Common myeloid progenitor, CD34-positive (primary cell): ENCODE data around the gene TNRC6A. TPM values are rescaled to one million over a fixed set of nuclear protein-coding genes. Genes with fewer than 3 reads are reported as not detected.

Experiments
- CTCF ChIA-PET: fragments of 350-600 bp; sonication (Branson Sonifier 250); formaldehyde crosslinking; loops from one replicate; lab custom pipeline; 2021; ENCODE audit warnings: antibody characterized with exemption; lab: Charles Lee
- POLR2A ChIA-PET: fragments of 350-600 bp; sonication (Branson Sonifier 250); formaldehyde crosslinking; loops from one replicate; lab custom pipeline; 2021; ENCODE audit warnings: antibody characterized with exemption; lab: Charles Lee
- DNase-seq, 3 donors: peaks; one replicate each; pipeline versions ENCODE4 v3.0.0 to v3.0.0-alpha.2; 2013
- H3K27ac ChIP-seq, 2 experiments: 1 replicate in 1 of 2; 2 replicates in 1 of 2; pipeline ENCODE4 v1.7.0; 2013; ENCODE audit warnings: inconsistent platforms in 2 of 2, low read length in 2 of 2, mild to moderate bottlenecking in 2 of 2, low read depth in 1 of 2, moderate library complexity in 1 of 2; ENCODE audit not compliant: severe bottlenecking in 2 of 2, insufficient read depth in 1 of 2, poor library complexity in 1 of 2
- H3K27me3 ChIP-seq, 5 experiments: replicated peaks in 2 of 5; 1 replicate in 3 of 5; 2 replicates in 2 of 5; pipeline versions ENCODE4 v1.6.1 to v1.7.0; 2013; ENCODE audit warnings: low read length in 4 of 5, mild to moderate bottlenecking in 2 of 5, moderate library complexity in 2 of 5, inconsistent platforms in 1 of 5; ENCODE audit not compliant: insufficient read depth in 5 of 5, control insufficient read depth in 4 of 5
- H3K36me3 ChIP-seq, 4 experiments: 1 replicate in 2 of 4; 2 replicates in 2 of 4; pipeline versions ENCODE4 v1.6.1 to v1.7.0; 2013; ENCODE audit warnings: low read length in 3 of 4, control low read depth in 1 of 4, mild to moderate bottlenecking in 1 of 4; ENCODE audit not compliant: control insufficient read depth in 4 of 4, insufficient read depth in 4 of 4
- H3K4me1 ChIP-seq, 4 experiments: 1 replicate in 3 of 4; 2 replicates in 1 of 4; pipeline versions ENCODE4 v1.6.1 to v1.7.1; 2013; ENCODE audit warnings: low read length in 3 of 4, mild to moderate bottlenecking in 3 of 4, control low read depth in 1 of 4, inconsistent platforms in 1 of 4, moderate library complexity in 1 of 4; ENCODE audit not compliant: control insufficient read depth in 4 of 4, insufficient read depth in 4 of 4; ENCODE audit errors: control extremely low read depth in 1 of 4
- H3K4me3 ChIP-seq, 7 experiments: 1 replicate in 4 of 7; 2 replicates in 3 of 7; pipeline versions ENCODE4 v1.5.1 to v1.7.0; 2013; ENCODE audit warnings: mild to moderate bottlenecking in 7 of 7, low read length in 6 of 7, moderate library complexity in 6 of 7, inconsistent platforms in 2 of 7, low read depth in 2 of 7, control low read depth in 1 of 7; ENCODE audit not compliant: insufficient read depth in 4 of 7, control insufficient read depth in 1 of 7; ENCODE audit errors: extremely low read depth in 1 of 7
- H3K9me3 ChIP-seq, 5 experiments: 1 replicate in 4 of 5; 2 replicates in 1 of 5; pipeline versions ENCODE4 v1.6.1 to v1.7.1; 2013; ENCODE audit warnings: low read length in 4 of 5, mild to moderate bottlenecking in 2 of 5, inconsistent platforms in 1 of 5, low read depth in 1 of 5, moderate library complexity in 1 of 5; ENCODE audit not compliant: control insufficient read depth in 4 of 5, insufficient read depth in 2 of 5; ENCODE audit errors: control extremely low read depth in 1 of 5
- WGBS: methylation state at CpG from one replicate; pipeline ENCODE4 v1.1.5; 2013; ENCODE audit not compliant: insufficient coverage; 5-methylcytosine and 5-hydroxymethylcytosine counted together
- polyA plus RNA-seq: library from polyadenylated mRNA; unstranded; fragments of 120-200 nt; gene quantifications from one replicate; pipeline ENCODE4 v1.2.1, GENCODE V29; 2013

TNRC6A gene
- polyA plus RNA-seq = 24.3 TPM

- Histone ChIP-seq H3K27me3 (no peaks in the 10 kb centered on the region), H3K4me1 (peaks cover 6 to 19% (median 11%) of the 10 kb centered on the region in 4 experiments), H3K4me3 (peak within 1 kb of the TSS; percentile 84 to 95 (median 90)), H3K27ac (peak within 1 kb of the TSS; percentile 68 to 87), H3K9me3 (no peaks in the 10 kb centered on the region), H3K36me3 (peaks cover 0 to 19% (median 8%) of the 10 kb centered on the region in 4 experiments)
- CTCF ChIA-PET = interaction anchor here (1.2 to 1.9 kb wide), 2 partner anchors 11 to 14 kb away, joined by 3 to 6 read pairs; no protein-coding TSS in a partner anchor
- POLR2A ChIA-PET = interaction anchor here (0.7 kb wide), 1 partner anchor 17 kb away, joined by 4 read pairs; no protein-coding TSS in a partner anchor
- WGBS = under 1% methylated on average over 38 of the region's 78 CpGs
- DNase-seq = peak; percentile 81 to 91 (median 83)
These were observed at the start of gene TNRC6A for GRCh38 chr16:24729243-24729950. TNRC6A (plus strand) TSS chr16:24729651; CDS start chr16:24729842, 191 bp downstream.

- WGBS = 74% methylated on average over 4 of the region's 6 CpGs
These were observed 47.7 kb upstream of the TNRC6A start for GRCh38 chr16:24681793-24682192.

GRCh38 chr16:24683250-24683649, 46.2 kb upstream of the TNRC6A start:
- no peaks in the 10 kb centered on the region for H3K9me3 ChIP-seq
- POLR2A ChIA-PET = no interaction called here
- no peak overlapping the region for H3K27ac ChIP-seq
- peaks cover 0 to 6% (median 2%) of the 10 kb centered on the region in 4 experiments for H3K4me1 ChIP-seq
- whole genome bisulfite sequencing = 100% methylated on average over 2 of the region's 4 CpGs
- H3K27me3 ChIP-seq = peaks cover 0 to 3% (median 0%) of the 10 kb centered on the region in 5 experiments
- H3K4me3 ChIP-seq = no peak overlapping the region
- no peaks in the 10 kb centered on the region for H3K36me3 ChIP-seq
- CTCF ChIA-PET = no interaction called here
- DNase-seq = no peak

More at GRCh38 chr16:24681793-24682192, 47.7 kb upstream of the TNRC6A start:
- Histone ChIP-seq H3K4me3 (no peak overlapping the region), H3K27ac (no peak overlapping the region), H3K36me3 (no peaks in the 10 kb centered on the region), H3K9me3 (no peaks in the 10 kb centered on the region), H3K27me3 (peaks cover 0 to 2% (median 0%) of the 10 kb centered on the region in 5 experiments), H3K4me1 (peaks cover 0 to 6% (median 2%) of the 10 kb centered on the region in 4 experiments)
- CTCF ChIA-PET = no interaction called here
- no peak for DNase-seq
- POLR2A ChIA-PET = no interaction called here

- H3K27me3 ChIP-seq = peaks cover 0 to 3% (median 0%) of the 10 kb centered on the region in 5 experiments
- H3K4me1 ChIP-seq = peaks cover 0 to 6% (median 2%) of the 10 kb centered on the region in 4 experiments
- no peak overlapping the region for H3K4me3 ChIP-seq
- H3K27ac ChIP-seq = no peak overlapping the region
- WGBS = no CpG with 5 or more reads among the region's 5 CpGs
- no peak for DNase-seq
- CTCF ChIA-PET = no interaction called here
- no peaks in the 10 kb centered on the region for H3K9me3 ChIP-seq
- H3K36me3 ChIP-seq = no peaks in the 10 kb centered on the region
- POLR2A ChIA-PET = no interaction called here
These were observed 45.5 kb upstream of the TNRC6A start for GRCh38 chr16:24683847-24684493.

- POLR2A ChIA-PET = no interaction called here
- DNase-seq = peak in 1 of 3 donors; percentile 14
- Histone ChIP-seq H3K9me3 (no peaks in the 10 kb centered on the region), H3K27me3 (peaks cover 0 to 3% (median 0%) of the 10 kb centered on the region in 5 experiments), H3K36me3 (no peaks in the 10 kb centered on the region), H3K27ac (no peak overlapping the region), H3K4me3 (no peak overlapping the region), H3K4me1 (peaks cover 0 to 6% (median 2%) of the 10 kb centered on the region in 4 experiments)
- CTCF ChIA-PET = no interaction called here
- 20% methylated on average over 11 of the region's 15 CpGs for WGBS
These were observed 43.7 kb upstream of the TNRC6A start for GRCh38 chr16:24685539-24686432.

- no peak overlapping the region for H3K27ac ChIP-seq
- POLR2A ChIA-PET = no interaction called here
- 92% methylated on average over 6 of the region's 9 CpGs for WGBS
- H3K4me3 ChIP-seq = no peak overlapping the region
- peaks cover 0 to 3% (median 0%) of the 10 kb centered on the region in 5 experiments for H3K27me3 ChIP-seq
- H3K9me3 ChIP-seq = no peaks in the 10 kb centered on the region
- no peak for DNase-seq
- CTCF ChIA-PET = no interaction called here
- H3K4me1 ChIP-seq = peaks cover 0 to 6% (median 2%) of the 10 kb centered on the region in 4 experiments
- H3K36me3 ChIP-seq = no peaks in the 10 kb centered on the region
These were observed 42.8 kb upstream of the TNRC6A start for GRCh38 chr16:24686678-24687077.
